Measurements from ENCODE around the gene RPUSD3.

RPUSD3 gene

DNA sequence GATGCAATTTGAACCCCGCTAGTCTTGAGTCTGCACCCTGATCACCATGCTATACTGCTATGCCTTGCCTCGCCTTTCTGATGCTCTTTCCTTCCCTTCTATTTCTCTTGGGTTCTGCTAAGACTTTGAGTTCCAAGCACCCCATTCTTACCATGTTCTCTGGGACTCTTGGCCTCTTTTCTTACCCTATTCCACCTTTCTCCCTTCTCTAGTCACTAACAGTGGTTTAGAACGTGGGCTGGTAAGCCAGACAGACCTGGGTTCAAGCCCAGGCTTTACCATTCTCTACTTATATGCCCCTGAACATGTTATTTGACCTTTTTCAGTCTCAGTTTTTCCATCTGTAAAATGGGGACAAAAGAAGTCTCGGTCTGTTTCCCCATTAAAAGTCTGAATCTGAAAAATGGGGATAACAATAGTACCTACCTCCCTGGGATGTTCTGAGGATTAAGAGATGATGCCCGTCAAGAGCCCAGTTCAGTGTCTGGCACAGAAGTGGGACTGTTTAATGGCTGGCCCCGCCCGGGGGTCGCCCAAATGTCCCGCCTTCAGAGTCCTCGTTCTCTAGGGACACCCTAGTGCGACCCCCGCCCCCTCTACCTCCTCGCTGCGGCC lies 51.9 kb downstream of the RPUSD3 start:
- no peak for TF ChIP-seq CTCF (IDR thresholded peaks at IDR 0.05)

DNA sequence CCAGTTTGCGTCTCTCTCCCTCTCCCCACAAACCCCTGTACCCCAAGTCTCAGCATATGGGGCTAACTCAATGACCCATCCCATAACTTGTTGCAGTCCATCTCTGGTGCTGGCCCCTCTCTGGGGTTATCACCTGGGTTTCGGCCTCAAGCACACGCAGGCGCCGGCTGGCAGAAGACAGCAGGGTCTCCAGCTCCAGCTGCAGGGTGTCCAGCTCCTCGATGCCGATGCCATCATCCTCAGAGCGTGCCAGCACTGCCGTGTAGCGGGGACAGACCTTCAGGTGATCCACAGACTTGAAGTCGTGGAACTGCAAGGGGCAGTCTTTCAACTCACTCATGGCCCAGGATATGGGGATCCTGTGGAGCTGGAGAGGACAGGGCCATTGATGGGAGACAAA lies 52.7 kb downstream of the RPUSD3 start:
- Mint-ChIP-seq H3K4me1 (peaks cover 26% of the 10 kb centered on the region), H3K36me3 (ENCODE audit: low read depth) (peaks cover 51% of the 10 kb centered on the region), H3K27ac (no peak overlapping the region), H3K4me3 (peak overlapping the region; percentile 98), H3K9me3 (no peaks in the 10 kb centered on the region), H3K27me3 (ENCODE audit: low read depth, poor library complexity) (no peaks in the 10 kb centered on the region)
- no peak for DNase-seq
- TF ChIP-seq CTCF (IDR thresholded peaks at IDR 0.05), result no peak

More for the DNA sequence above, 51.9 kb downstream of the RPUSD3 start:
- peaks cover 26% of the 10 kb centered on the region for H3K4me1 Mint-ChIP-seq
- H3K27ac Mint-ChIP-seq, result peak overlapping the region; percentile 100
- no peak for DNase-seq
- H3K9me3 Mint-ChIP-seq, result no peaks in the 10 kb centered on the region
- peak overlapping the region; percentile 98 for H3K4me3 Mint-ChIP-seq
- no peaks in the 10 kb centered on the region for H3K27me3 Mint-ChIP-seq (ENCODE audit: low read depth, poor library complexity)
- peaks cover 44% of the 10 kb centered on the region for H3K36me3 Mint-ChIP-seq (ENCODE audit: low read depth)

Data from nephron progenitor cell (in vitro differentiated cells).